Glomerular visceral epithelial cell (primary cell): Measurements from ENCODE around the gene SLX9.

ENCODE experiments used
- DNase-seq: peaks from one replicate; pipeline ENCODE4 v3.0.0-alpha.2; 2016; ENCODE audit errors: extremely low spot score

SLX9 gene

GRCh38 chr21:44930543-44930981 is 9.3 kb upstream of the SLX9 start:
- no peak for DNase-seq

- DNase-seq, result no peak
Observed at GRCh38 chr21:44931137-44931500, 8.7 kb upstream of the SLX9 start.

- no peak for DNase-seq
Observed at GRCh38 chr21:44931501-44932407, 8.1 kb upstream of the SLX9 start.

GRCh38 chr21:44932408-44933181 is 7.2 kb upstream of the SLX9 start:
- no peak for DNase-seq

- no peak for DNase-seq
Observed at GRCh38 chr21:44933199-44933917, 6.5 kb upstream of the SLX9 start.

- no peak for DNase-seq
Observed at GRCh38 chr21:44933918-44934260, 5.9 kb upstream of the SLX9 start.

- DNase-seq, result no peak
Observed at GRCh38 chr21:44934276-44934675, 5.6 kb upstream of the SLX9 start.

- no peak for DNase-seq
Observed at GRCh38 chr21:44934797-44935532, 4.9 kb upstream of the SLX9 start.

- DNase-seq, result no peak
Observed at GRCh38 chr21:44935533-44935927, 4.3 kb upstream of the SLX9 start.

- DNase-seq, result no peak
Observed at GRCh38 chr21:44938772-44939531, 877 bp upstream of the SLX9 start.

GRCh38 chr21:44940116-44940631 is 345 bp downstream of the SLX9 start:
- peak; percentile 26 for DNase-seq

GRCh38 chr21:44941567-44941966 is 1.7 kb downstream of the SLX9 start:
- DNase-seq, result no peak

- no peak for DNase-seq
Observed at GRCh38 chr21:44942566-44942965, 2.7 kb downstream of the SLX9 start.

- no peak for DNase-seq
Observed at GRCh38 chr21:44943005-44943685, 3.3 kb downstream of the SLX9 start.

- DNase-seq, result no peak
Observed at GRCh38 chr21:44943686-44944550, 4.1 kb downstream of the SLX9 start.

- DNase-seq, result no peak
Observed at GRCh38 chr21:44944596-44944995, 4.8 kb downstream of the SLX9 start.

- no peak for DNase-seq
Observed at GRCh38 chr21:44946254-44947041, 6.6 kb downstream of the SLX9 start.
